Peyer's patch (tissue), 4 donors: ENCODE data around the gene EVL.

Source experiments
- POLR2A ChIP-seq, 2 donors: fragments of 450-650 bp; IDR thresholded peaks; one replicate each; pipeline ENCODE4 v1.5.1; 2017; ENCODE audit warnings: antibody characterized with exemption in 2 of 2, mild to moderate bottlenecking in 2 of 2, moderate library complexity in 2 of 2
- TF ChIP-seq, protein P1 (sequence below), 6 experiments: fragments of 450-650 bp in 4 of 6; fragments of 200-600 bp in 2 of 6; sonication (generic) in 1 of 6; IDR thresholded peaks; one replicate each; pipeline ENCODE4 v1.5.1; 2017 to 2019; ENCODE audit warnings: antibody characterized with exemption in 6 of 6, mild to moderate bottlenecking in 3 of 6, moderate library complexity in 1 of 6

DNA sequence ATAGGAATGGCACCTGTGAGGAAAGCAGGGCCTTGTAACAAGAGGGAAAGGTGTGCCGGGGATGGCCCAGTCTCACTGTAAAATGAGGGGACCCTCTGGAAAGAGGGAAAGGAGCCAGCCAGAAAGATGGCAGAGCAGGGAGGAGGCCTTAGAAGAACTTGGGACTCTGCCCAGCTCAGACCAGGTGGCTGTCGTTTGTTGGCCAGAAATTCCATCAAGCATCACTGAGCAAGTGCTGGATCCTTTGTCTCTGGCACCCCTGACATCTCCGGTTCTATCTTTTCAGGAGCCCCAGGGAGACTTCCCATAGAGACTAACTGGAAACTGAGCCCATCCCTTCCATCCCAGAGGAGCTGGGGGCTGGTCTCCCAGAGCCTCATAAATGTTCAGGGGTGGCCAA is 50.9 kb downstream of the EVL start:
- TF ChIP-seq, protein P1, sequence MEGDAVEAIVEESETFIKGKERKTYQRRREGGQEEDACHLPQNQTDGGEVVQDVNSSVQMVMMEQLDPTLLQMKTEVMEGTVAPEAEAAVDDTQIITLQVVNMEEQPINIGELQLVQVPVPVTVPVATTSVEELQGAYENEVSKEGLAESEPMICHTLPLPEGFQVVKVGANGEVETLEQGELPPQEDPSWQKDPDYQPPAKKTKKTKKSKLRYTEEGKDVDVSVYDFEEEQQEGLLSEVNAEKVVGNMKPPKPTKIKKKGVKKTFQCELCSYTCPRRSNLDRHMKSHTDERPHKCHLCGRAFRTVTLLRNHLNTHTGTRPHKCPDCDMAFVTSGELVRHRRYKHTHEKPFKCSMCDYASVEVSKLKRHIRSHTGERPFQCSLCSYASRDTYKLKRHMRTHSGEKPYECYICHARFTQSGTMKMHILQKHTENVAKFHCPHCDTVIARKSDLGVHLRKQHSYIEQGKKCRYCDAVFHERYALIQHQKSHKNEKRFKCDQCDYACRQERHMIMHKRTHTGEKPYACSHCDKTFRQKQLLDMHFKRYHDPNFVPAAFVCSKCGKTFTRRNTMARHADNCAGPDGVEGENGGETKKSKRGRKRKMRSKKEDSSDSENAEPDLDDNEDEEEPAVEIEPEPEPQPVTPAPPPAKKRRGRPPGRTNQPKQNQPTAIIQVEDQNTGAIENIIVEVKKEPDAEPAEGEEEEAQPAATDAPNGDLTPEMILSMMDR (IDR thresholded peaks at IDR 0.05), result no peak
- no peak for TF ChIP-seq POLR2A (IDR thresholded peaks at IDR 0.05)
